ENCODE results near the gene KLHDC7B. TPM values are rescaled to one million over a fixed set of nuclear protein-coding genes. Genes with fewer than 3 reads are reported as not detected.
"Not testable (repeated sequence)": the region's sequence is repeated elsewhere in the genome, so short reads cannot be mapped to it uniquely, and the experiment has no call there.

Gene KLHDC7B
- total and polyA plus RNA-seq, 5 donors = 0.08 to 0.14 (median 0.09) TPM; not detected in 2

DNA sequence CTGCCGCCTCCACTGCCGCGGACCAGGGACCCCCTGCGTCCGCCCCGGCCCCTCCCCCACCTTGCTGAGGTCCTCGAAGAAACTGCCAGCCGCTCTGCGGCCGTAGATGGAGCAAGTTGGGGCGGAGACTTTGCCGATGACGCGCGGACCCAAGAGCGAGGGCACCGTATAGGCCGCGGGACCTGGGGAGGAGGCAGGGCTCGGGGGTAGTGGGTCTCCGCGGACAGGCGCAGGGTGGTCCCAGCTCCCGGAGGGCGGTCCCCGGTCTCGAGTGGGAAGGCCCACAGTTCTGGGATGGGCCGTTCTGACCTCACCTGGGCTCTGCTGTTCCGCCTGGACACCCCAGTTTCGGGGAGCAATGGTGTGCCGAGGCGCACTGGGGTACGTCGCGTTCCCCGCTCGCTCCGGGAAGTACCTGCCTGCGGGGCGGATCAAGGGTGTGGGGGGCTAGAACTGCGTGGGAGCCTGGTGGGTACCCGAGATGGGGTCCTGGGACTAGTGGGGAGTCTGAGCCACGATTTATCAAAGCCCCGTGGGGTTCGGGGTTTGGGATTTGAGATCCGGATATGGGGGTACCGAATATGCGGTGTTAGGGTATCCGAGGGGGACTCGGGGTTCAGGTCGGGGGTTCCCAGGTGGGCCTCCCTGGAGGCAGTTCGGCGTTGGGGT lies 14.7 kb upstream of the KLHDC7B start:
- peak; percentile 93 to 96 (median 96) for DNase-seq
- no peaks in the 10 kb centered on the region for H3K9me3 ChIP-seq (ENCODE audit: control insufficient read depth, low read length)
- H3K4me3 ChIP-seq (ENCODE audit: low read length) = peak overlapping the region; percentile 59
- ATAC-seq = peak; percentile 61 to 67
- peak overlapping the region; percentile 89 for H3K27ac ChIP-seq (ENCODE audit: low read length)
- 4% methylated on average over 53 of the region's 53 CpGs for WGBS
- no peaks in the 10 kb centered on the region for H3K27me3 ChIP-seq (ENCODE audit: control insufficient read depth, insufficient read depth)
- intact Hi-C loops (cut with DNase I) = no loop called here
- H3K4me1 ChIP-seq (ENCODE audit: control insufficient read depth, insufficient read depth, low read length) = no peaks in the 10 kb centered on the region

DNA sequence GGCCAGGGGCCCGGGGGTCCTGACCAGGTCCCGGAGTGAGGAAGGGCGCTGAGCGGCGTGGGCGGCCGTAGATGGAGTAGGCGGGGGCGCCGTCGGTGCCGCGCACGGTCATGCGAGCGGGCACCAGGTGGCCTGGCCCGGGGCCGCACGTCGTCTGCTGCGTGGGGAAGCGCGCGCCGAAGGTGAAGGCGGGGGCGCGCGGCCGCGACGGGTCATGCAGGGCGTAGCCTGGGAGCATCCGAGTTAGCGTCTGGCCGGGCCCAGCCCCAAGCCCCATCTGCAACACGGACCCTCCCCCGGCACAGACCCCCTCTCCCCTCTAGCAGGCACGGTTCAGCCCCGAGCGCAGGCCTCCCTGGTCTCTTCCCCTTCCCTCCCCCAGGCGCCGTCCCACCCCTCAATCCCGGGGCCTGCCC lies 14.1 kb upstream of the KLHDC7B start:
- Histone ChIP-seq H3K27me3 (ENCODE audit: control insufficient read depth, insufficient read depth) (no peaks in the 10 kb centered on the region), H3K4me3 (ENCODE audit: low read length) (peak overlapping the region; percentile 59), H3K9me3 (ENCODE audit: control insufficient read depth, low read length) (no peaks in the 10 kb centered on the region), H3K27ac (ENCODE audit: low read length) (peak overlapping the region; percentile 70), H3K4me1 (ENCODE audit: control insufficient read depth, insufficient read depth, low read length) (no peaks in the 10 kb centered on the region)
- peak; percentile 20 to 32 for ATAC-seq
- WGBS = under 1% methylated on average over 44 of the region's 44 CpGs
- intact Hi-C loops (cut with DNase I) = no loop called here
- peak; percentile 74 to 89 (median 86) for DNase-seq

DNA sequence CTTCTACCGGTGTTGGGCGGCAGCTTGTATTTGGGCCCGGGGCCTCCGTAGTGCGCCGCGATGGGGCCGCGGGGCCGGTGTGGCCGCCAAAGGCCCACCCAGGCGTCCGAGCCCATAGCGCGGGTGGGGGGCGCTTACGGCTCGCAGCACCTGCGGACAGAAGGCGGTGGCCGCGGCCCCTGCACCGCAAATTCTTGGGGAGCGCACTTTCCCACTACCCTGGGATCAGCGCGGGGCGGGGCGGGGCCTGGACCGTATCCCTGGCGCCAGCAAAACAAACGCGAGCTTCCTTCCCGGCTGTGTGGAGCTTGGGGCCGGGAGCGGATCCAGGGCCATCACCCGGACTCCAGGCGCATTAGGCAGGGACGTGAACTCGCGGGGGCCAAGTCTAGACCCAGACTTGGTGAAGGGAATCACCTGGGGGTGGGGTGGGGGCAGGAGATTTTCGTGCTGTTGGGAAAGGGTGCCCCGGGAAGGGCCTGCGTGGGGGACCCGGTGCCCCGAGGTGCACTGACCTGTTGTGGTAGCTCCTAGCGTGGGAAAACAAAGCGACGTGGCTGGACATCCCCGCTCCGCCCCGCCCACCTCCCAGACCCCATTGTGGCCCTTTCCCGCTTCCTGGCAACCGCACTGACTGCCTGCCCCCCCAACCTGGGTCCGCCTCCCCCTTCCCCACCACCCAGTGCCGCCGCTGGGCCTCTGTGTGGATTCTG lies 13.6 kb upstream of the KLHDC7B start:
- WGBS = 2% methylated on average over 56 of the region's 56 CpGs
- ATAC-seq (peak; percentile 65 to 68), DNase-seq (peak; percentile 90 to 95 (median 94))
- no peaks in the 10 kb centered on the region for H3K9me3 ChIP-seq (ENCODE audit: control insufficient read depth, low read length)
- H3K27ac ChIP-seq (ENCODE audit: low read length) = peak overlapping the region; percentile 70
- no peaks in the 10 kb centered on the region for H3K27me3 ChIP-seq (ENCODE audit: control insufficient read depth, insufficient read depth)
- H3K4me3 ChIP-seq (ENCODE audit: low read length) = peak overlapping the region; percentile 59
- no peaks in the 10 kb centered on the region for H3K4me1 ChIP-seq (ENCODE audit: control insufficient read depth, insufficient read depth, low read length)
- intact Hi-C loops (cut with DNase I) = no loop called here

DNA sequence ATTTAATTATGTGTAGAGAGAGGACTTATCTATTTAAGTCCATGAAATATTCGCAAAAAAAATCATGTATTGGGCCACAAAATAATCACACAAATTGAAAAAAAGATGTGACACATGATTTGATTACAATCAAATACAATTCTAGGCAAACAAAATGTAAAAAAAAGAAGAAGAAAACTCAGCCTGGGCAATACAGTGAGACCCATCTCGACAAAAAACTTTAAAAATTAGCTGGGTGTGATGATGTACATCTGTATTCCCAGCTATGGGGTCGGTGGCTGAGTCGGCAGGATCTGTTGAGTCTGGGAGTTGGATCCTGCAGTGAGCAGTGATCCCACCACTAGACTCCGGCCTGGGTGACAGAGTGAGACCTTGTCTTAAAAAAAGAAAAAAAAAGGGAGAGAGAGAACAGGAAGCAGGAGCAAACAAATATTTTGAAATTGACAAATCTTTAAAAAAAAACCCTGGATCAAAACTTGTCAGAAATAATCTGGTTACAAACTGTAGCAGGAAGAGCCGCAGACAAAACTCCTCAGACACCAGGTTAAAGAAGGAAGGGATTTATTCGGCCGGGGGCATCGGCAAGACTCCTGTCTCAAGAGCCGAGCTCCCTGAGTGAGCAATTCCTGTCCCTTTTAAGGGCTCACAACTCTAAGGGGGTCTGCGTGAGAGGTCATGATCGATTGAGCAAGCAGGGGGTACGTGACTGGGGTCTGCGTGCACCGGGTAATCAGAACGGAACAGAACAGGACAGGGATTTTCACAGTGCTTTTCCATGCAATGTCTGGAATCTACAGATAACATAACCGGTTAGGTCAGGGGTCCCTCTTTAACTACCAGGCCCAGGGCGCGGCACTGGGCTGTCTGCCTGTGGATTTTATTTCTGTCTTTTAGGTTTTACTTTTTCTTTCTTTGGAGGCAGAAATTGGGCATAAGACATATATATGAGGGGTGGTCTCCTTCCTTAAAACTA lies 12.6 kb upstream of the KLHDC7B start:
- peak in 1 of 3 donors; percentile 38 for DNase-seq
- Histone ChIP-seq H3K27me3 (ENCODE audit: control insufficient read depth, insufficient read depth) (no peaks in the 10 kb centered on the region), H3K27ac (ENCODE audit: low read length) (no peak overlapping the region), H3K4me1 (ENCODE audit: control insufficient read depth, insufficient read depth, low read length) (no peaks in the 10 kb centered on the region), H3K4me3 (ENCODE audit: low read length) (no peak overlapping the region), H3K9me3 (ENCODE audit: control insufficient read depth, low read length) (no peaks in the 10 kb centered on the region)
- 68% methylated on average over 19 of the region's 19 CpGs for WGBS
- intact Hi-C loops (cut with DNase I) = no loop called here
- no peak for ATAC-seq

DNA sequence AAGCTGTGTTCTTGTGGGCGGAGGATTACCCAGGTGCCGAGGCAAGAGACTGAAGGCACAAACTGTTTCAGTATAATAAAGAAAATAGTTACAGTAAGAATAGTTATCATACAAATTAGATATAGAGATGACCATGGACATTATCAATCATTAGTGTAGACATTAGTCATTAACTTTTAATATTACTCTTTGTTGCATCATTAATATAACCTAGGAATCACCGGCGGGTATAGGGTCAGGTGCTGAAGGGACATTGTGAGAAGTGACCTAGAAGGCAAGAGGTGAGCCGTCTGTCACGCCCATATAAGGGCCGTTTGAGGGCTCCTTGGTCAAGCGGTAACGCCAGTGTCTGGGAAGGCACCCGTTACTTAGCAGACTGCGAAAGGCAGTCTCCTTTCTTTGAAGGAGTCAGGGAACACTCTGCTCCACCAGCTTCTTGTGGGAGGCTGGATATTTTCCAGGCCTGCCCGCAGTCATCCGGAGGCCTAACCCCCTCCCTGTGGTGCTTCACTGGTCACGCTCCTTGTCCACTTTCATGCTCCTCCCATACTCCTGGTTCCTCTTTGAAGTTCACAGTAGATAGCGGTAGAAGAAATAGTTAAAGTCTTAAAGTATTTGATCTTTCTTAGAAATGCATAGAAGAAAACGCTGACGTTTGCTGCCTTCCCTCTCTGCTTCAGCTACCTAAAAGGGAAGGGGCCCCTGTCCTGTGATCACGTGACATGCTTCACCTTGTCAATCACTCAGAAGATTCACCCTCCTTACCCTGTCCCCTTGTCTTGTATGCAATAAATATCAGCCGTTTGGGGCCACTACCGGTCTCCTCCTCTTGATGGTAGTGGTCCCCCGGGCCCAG lies 11.6 kb upstream of the KLHDC7B start:
- peak; percentile 51 to 76 (median 67) for DNase-seq
- ATAC-seq; intact Hi-C loops (cut with DNase I); H3K4me3 ChIP-seq (ENCODE audit: low read length); H3K27me3 ChIP-seq (ENCODE audit: control insufficient read depth, insufficient read depth); H3K9me3 ChIP-seq (ENCODE audit: control insufficient read depth, low read length); H3K27ac ChIP-seq (ENCODE audit: low read length); H3K4me1 ChIP-seq (ENCODE audit: control insufficient read depth, insufficient read depth, low read length): not testable (repeated sequence)
- 49% methylated on average over 21 of the region's 21 CpGs for WGBS

DNA sequence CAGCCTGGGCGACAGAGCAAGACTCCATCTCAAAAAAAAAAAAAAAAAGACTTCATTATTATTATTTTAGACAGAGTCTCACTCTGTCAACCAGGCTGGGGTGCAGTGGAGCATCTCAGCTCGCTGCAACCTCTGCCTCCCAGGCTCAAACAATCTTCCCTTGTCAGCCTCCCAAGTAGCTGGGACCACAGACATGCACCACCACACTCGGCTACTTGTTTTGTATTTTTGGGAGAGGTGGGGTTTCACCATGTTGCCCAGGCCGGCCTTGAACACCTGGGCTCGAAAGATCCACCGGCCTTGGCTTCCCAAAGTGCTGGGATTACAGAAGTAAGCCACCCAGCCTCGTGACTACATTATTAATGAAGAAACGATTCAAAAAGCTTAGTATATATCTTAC lies 10.6 kb upstream of the KLHDC7B start:
- Histone ChIP-seq H3K4me3 (ENCODE audit: low read length) (no peak overlapping the region), H3K9me3 (ENCODE audit: control insufficient read depth, low read length) (no peaks in the 10 kb centered on the region), H3K27ac (ENCODE audit: low read length) (no peak overlapping the region), H3K27me3 (ENCODE audit: control insufficient read depth, insufficient read depth) (no peaks in the 10 kb centered on the region), H3K4me1 (ENCODE audit: control insufficient read depth, insufficient read depth, low read length) (no peaks in the 10 kb centered on the region)
- DNase-seq (peak in 1 of 3 donors; percentile 14), ATAC-seq (no peak)
- WGBS = 90% methylated on average over 8 of the region's 8 CpGs
- intact Hi-C loops (cut with DNase I) = no loop called here

DNA sequence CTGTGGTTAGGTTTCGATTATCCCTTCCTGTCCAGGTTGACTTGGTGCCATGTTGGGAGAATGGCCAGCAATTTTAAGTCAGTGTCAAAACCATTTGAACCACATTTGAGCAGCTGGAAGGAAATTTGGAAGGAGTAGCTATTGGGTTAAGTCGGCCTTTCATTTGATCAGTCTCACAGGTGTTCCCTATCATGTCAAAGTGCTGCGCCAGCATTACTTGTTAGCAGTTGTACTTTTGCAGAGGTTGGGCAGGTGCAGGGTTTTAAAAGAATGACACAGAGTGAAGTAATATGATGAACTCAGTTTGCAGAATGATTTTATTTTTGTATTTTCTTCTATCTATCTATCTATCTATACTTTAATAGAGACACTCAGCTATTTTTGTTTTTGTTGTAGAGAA lies 9.5 kb upstream of the KLHDC7B start:
- no peak for DNase-seq
- intact Hi-C loops (cut with DNase I) = no loop called here
- H3K27me3 ChIP-seq (ENCODE audit: control insufficient read depth, insufficient read depth) = no peaks in the 10 kb centered on the region
- no peak overlapping the region for H3K4me3 ChIP-seq (ENCODE audit: low read length)
- H3K4me1 ChIP-seq (ENCODE audit: control insufficient read depth, insufficient read depth, low read length) = no peaks in the 10 kb centered on the region
- 70% methylated on average over 3 of the region's 3 CpGs for WGBS
- H3K27ac ChIP-seq (ENCODE audit: low read length) = no peak overlapping the region
- H3K9me3 ChIP-seq (ENCODE audit: control insufficient read depth, low read length) = no peaks in the 10 kb centered on the region
- ATAC-seq = no peak

DNA sequence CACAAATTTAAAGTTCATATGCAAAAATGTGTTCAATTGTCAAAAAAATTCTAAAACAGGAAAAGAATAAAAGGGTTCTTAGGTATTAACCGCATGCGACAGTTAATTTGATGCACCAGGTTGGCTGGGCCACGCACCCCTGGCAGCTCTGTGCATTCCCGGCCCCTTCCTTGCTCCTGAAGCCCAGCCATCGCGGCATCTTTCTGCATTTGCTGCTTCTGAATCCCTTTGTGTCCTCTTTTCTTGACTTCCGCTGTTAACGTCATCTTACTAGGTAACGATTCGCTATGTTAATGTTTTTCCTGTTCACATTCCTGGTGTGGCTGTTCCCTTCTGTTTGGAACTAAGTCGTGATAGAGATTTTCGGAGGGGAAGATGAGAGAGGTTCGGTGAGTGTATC lies 7.9 kb upstream of the KLHDC7B start:
- H3K4me1 ChIP-seq (ENCODE audit: control insufficient read depth, insufficient read depth, low read length) = no peaks in the 10 kb centered on the region

DNA sequence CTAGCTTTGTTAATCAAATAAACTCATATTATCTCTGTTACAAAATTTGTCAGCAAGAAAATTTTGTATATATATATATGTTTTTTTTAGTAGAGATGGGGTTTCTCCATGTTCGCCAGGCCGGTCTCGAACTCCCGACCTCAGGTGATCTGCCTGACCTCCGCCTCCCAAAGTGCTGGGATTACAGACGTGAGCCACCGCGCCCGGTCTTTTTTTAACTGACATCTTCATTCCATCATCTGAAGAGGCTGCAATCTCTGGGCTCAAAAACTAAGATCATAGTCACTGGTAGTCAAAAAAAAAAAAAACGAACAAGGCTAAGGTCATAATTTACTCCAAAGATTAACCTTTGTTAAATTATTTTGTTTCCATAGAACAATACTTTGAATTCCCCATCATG lies 5.3 kb upstream of the KLHDC7B start:
- no peak for ATAC-seq
- intact Hi-C loops (cut with DNase I) = no loop called here
- Histone ChIP-seq H3K9me3 (ENCODE audit: control insufficient read depth, low read length) (no peaks in the 10 kb centered on the region), H3K4me3 (ENCODE audit: low read length) (no peak overlapping the region), H3K27me3 (ENCODE audit: control insufficient read depth, insufficient read depth) (no peaks in the 10 kb centered on the region), H3K27ac (ENCODE audit: low read length) (no peak overlapping the region), H3K4me1 (ENCODE audit: control insufficient read depth, insufficient read depth, low read length) (no peaks in the 10 kb centered on the region)
- peak in 1 of 3 donors; percentile 47 for DNase-seq
- 86% methylated on average over 10 of the region's 10 CpGs for WGBS

More for the DNA sequence above, 7.9 kb upstream of the KLHDC7B start:
- WGBS = 84% methylated on average over 13 of the region's 13 CpGs
- Histone ChIP-seq H3K27me3 (ENCODE audit: control insufficient read depth, insufficient read depth) (no peaks in the 10 kb centered on the region), H3K4me3 (ENCODE audit: low read length) (no peak overlapping the region), H3K9me3 (ENCODE audit: control insufficient read depth, low read length) (no peaks in the 10 kb centered on the region), H3K27ac (ENCODE audit: low read length) (no peak overlapping the region)
- DNase-seq = peak in 1 of 3 donors; percentile 32
- intact Hi-C loops (cut with DNase I) = no loop called here
- no peak for ATAC-seq

DNA sequence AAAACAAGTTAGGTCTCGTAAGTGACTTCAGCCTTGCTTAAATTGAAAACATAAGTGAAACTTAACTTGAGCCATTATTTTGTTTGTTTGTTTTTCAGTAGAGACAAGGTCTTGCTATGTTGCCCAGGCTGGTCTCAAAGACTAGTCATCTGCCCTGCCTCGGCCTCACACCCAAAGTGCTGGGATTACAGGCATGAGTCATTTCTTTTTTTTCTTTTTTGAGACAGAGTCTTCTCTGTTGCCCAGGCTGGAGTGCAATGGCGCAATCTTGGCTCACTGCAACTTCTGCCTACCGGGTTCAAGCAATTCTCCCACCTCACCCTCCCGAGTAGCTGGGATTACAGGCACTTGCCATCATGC lies 4.1 kb upstream of the KLHDC7B start:
- H3K27me3 ChIP-seq (ENCODE audit: control insufficient read depth, insufficient read depth); H3K4me3 ChIP-seq (ENCODE audit: low read length); H3K27ac ChIP-seq (ENCODE audit: low read length); H3K4me1 ChIP-seq (ENCODE audit: control insufficient read depth, insufficient read depth, low read length); intact Hi-C loops (cut with DNase I); H3K9me3 ChIP-seq (ENCODE audit: control insufficient read depth, low read length): not testable (repeated sequence)
- peak in 2 of 3 donors; percentile 65 to 71 for DNase-seq
- WGBS = 75% methylated on average over 5 of the region's 5 CpGs
- peak in 1 of 2 donors; percentile 42 for ATAC-seq
